ENCODE data around the gene PTPRM.

DNA sequence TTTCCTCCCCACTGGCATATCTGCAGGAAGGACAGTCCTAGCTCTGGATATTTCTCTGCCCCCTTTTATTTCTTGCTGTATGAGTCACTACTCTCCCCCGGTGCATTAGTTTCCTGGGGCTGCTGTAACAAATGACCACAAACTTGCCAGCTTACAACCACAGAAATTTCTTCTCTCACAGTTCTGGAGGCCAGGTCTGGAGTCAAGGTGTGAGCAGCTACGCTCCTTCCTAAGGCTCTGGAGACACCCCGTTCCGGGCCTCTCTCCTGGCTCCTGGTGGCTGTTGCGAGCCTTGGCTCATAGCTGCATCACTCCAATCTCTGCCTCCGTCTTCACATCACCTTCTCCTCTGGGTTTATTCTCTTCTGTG, 34.1 kb downstream of the PTPRM start:
- TF ChIP-seq, protein P1, sequence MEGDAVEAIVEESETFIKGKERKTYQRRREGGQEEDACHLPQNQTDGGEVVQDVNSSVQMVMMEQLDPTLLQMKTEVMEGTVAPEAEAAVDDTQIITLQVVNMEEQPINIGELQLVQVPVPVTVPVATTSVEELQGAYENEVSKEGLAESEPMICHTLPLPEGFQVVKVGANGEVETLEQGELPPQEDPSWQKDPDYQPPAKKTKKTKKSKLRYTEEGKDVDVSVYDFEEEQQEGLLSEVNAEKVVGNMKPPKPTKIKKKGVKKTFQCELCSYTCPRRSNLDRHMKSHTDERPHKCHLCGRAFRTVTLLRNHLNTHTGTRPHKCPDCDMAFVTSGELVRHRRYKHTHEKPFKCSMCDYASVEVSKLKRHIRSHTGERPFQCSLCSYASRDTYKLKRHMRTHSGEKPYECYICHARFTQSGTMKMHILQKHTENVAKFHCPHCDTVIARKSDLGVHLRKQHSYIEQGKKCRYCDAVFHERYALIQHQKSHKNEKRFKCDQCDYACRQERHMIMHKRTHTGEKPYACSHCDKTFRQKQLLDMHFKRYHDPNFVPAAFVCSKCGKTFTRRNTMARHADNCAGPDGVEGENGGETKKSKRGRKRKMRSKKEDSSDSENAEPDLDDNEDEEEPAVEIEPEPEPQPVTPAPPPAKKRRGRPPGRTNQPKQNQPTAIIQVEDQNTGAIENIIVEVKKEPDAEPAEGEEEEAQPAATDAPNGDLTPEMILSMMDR (IDR thresholded peaks at IDR 0.05): no peak
- TF ChIP-seq POLR2AphosphoS5 (IDR thresholded peaks at IDR 0.05): no peak
- no peak for TF ChIP-seq POLR2A (IDR thresholded peaks at IDR 0.05)
- no peak for TF ChIP-seq EP300 (IDR thresholded peaks at IDR 0.05)

All from sigmoid colon (tissue), 4 donors.